ENCODE data around the gene RNF224.
A peak's percentile ranks its signal among the peaks of the same experiment; 100 is the strongest.

Gene RNF224

GRCh38 chr9:137188086-137188489 is 39.2 kb upstream of the RNF224 start:
- Histone ChIP-seq H3K4me2 (peak overlapping the region; percentile 97), H3K36me3 (ENCODE audit: insufficient read depth) (no peaks in the 10 kb centered on the region), H3K4me3 (IDR thresholded peaks at IDR 0.05; ENCODE audit: insufficient read depth, low read depth, low read length) (peak overlapping the region; percentile 37), H3K27me3 (ENCODE audit: insufficient read depth, low read depth) (no peaks in the 10 kb centered on the region), H3K79me2 (ENCODE audit: insufficient read depth, low read depth) (peaks cover 31% of the 10 kb centered on the region), H3K9ac (peak overlapping the region; percentile 81; the same call in 1 of the 2 replicates), H3K27ac (peak overlapping the region; percentile 90), H4K20me1 (ENCODE audit: insufficient read depth) (no peaks in the 10 kb centered on the region), H2AFZ (ENCODE audit: low read depth) (peak overlapping the region; percentile 60), H3K4me1 (ENCODE audit: low read depth, poor library complexity, severe bottlenecking) (peaks cover 24% of the 10 kb centered on the region)
- TF ChIP-seq CTCF (conservative IDR thresholded peaks at IDR 0.05; ENCODE audit: low read depth, low read length), result no peak

- Histone ChIP-seq H3K36me3 (ENCODE audit: insufficient read depth) (no peaks in the 10 kb centered on the region), H3K4me2 (peak within 1 kb of the TSS; percentile 97), H3K4me3 (IDR thresholded peaks at IDR 0.05; ENCODE audit: insufficient read depth, low read depth, low read length) (peak within 1 kb of the TSS; percentile 37), H3K27ac (peak within 1 kb of the TSS; percentile 90), H3K4me1 (ENCODE audit: low read depth, poor library complexity, severe bottlenecking) (peaks cover 24% of the 10 kb centered on the region), H3K79me2 (ENCODE audit: insufficient read depth, low read depth) (peaks cover 31% of the 10 kb centered on the region), H4K20me1 (ENCODE audit: insufficient read depth) (no peaks in the 10 kb centered on the region), H2AFZ (ENCODE audit: low read depth) (peak within 1 kb of the TSS; percentile 60), H3K27me3 (ENCODE audit: insufficient read depth, low read depth) (no peaks in the 10 kb centered on the region), H3K9ac (peak within 1 kb of the TSS; percentile 81)
- peak; percentile 47 for TF ChIP-seq CTCF (conservative IDR thresholded peaks at IDR 0.05; ENCODE audit: low read depth, low read length)
Observed at GRCh38 chr9:137188490-137189296, 38.6 kb upstream of the RNF224 start, which contains the start of the genes ANAPC2 and SSNA1. ANAPC2 (minus strand) TSS chr9:137188560; CDS start chr9:137188532, 28 bp downstream. SSNA1 (plus strand) TSS chr9:137188676; CDS start chr9:137188727, 51 bp downstream.

- H3K4me1 ChIP-seq (ENCODE audit: low read depth, poor library complexity, severe bottlenecking), result peaks cover 24% of the 10 kb centered on the region
- no peak overlapping the region for H3K4me3 ChIP-seq (IDR thresholded peaks at IDR 0.05; ENCODE audit: insufficient read depth, low read depth, low read length)
- H3K36me3 ChIP-seq (ENCODE audit: insufficient read depth), result no peaks in the 10 kb centered on the region
- H2AFZ ChIP-seq (ENCODE audit: low read depth), result peak overlapping the region; percentile 60; the same call in 1 of the 2 replicates
- H3K27ac ChIP-seq, result peak overlapping the region; percentile 90
- H3K4me2 ChIP-seq, result peak overlapping the region; percentile 81
- H3K79me2 ChIP-seq (ENCODE audit: insufficient read depth, low read depth), result peaks cover 31% of the 10 kb centered on the region
- H4K20me1 ChIP-seq (ENCODE audit: insufficient read depth), result no peaks in the 10 kb centered on the region
- no peaks in the 10 kb centered on the region for H3K27me3 ChIP-seq (ENCODE audit: insufficient read depth, low read depth)
- no peak; the same call in 1 of the 2 replicates for TF ChIP-seq CTCF (conservative IDR thresholded peaks at IDR 0.05; ENCODE audit: low read depth, low read length)
- peak overlapping the region; percentile 81 for H3K9ac ChIP-seq
Observed at GRCh38 chr9:137189297-137190295, 37.7 kb upstream of the RNF224 start.

- H3K27me3 ChIP-seq (ENCODE audit: insufficient read depth, low read depth), result no peaks in the 10 kb centered on the region
- H3K4me1 ChIP-seq (ENCODE audit: low read depth, poor library complexity, severe bottlenecking), result peaks cover 24% of the 10 kb centered on the region
- TF ChIP-seq CTCF (conservative IDR thresholded peaks at IDR 0.05; ENCODE audit: low read depth, low read length), result no peak
- peak overlapping the region; percentile 81 for H3K4me2 ChIP-seq
- peak overlapping the region; percentile 90; the same call in 1 of the 2 replicates for H3K27ac ChIP-seq
- peaks cover 31% of the 10 kb centered on the region for H3K79me2 ChIP-seq (ENCODE audit: insufficient read depth, low read depth)
- no peaks in the 10 kb centered on the region for H3K36me3 ChIP-seq (ENCODE audit: insufficient read depth)
- H3K9ac ChIP-seq, result peak overlapping the region; percentile 81; the same call in 1 of the 2 replicates
- H4K20me1 ChIP-seq (ENCODE audit: insufficient read depth), result no peaks in the 10 kb centered on the region
- H2AFZ ChIP-seq (ENCODE audit: low read depth), result no peak overlapping the region
- no peak overlapping the region for H3K4me3 ChIP-seq (IDR thresholded peaks at IDR 0.05; ENCODE audit: insufficient read depth, low read depth, low read length)
Observed at GRCh38 chr9:137190315-137190856, 36.9 kb upstream of the RNF224 start.

Measured in KMS-11 (cell line).